Lower leg skin (tissue), 4 donors: ENCODE measurements around the gene PDLIM5. TPM values are rescaled to one million over a fixed set of nuclear protein-coding genes. Genes with fewer than 3 reads are reported as not detected.

Experiments used
- DNase-seq, 2 donors: peaks; one replicate each; pipeline ENCODE4 v3.0.0-alpha.2; 2019; ENCODE audit warnings: low spot score in 2 of 2
- H3K4me3 ChIP-seq: fragments of 200-600 bp; sonication (generic); 2 replicates; pipeline ENCODE4 v1.5.1; 2017; ENCODE audit warnings: mild to moderate bottlenecking, low read depth; ENCODE audit not compliant: poor library complexity, severe bottlenecking
- CTCF ChIP-seq, 3 donors: fragments of 450-650 bp; IDR thresholded peaks; one replicate each; pipeline ENCODE4 v1.5.1; 2016; ENCODE audit warnings: antibody characterized with exemption in 3 of 3, mild to moderate bottlenecking in 3 of 3, moderate library complexity in 2 of 3
- POLR2A ChIP-seq, 2 donors: fragments of 450-650 bp; IDR thresholded peaks; one replicate each; pipeline ENCODE4 v1.6.1; 2016 to 2017; ENCODE audit warnings: antibody characterized with exemption in 2 of 2, mild to moderate bottlenecking in 1 of 2, moderate library complexity in 1 of 2
- WGBS, 2 donors: methylation state at CpG; one replicate each; pipeline ENCODE4 v1.1.5; 2018; 5-methylcytosine and 5-hydroxymethylcytosine counted together
- intact Hi-C: fragments of 100-400 bp; cut with DNase I; formaldehyde crosslinking; loops from one replicate; pipeline ENCODE4 v1.15.0; 2023; ENCODE audit warnings: low total_unique reads
- total RNA-seq, 4 donors: library from RNA; depleted of rRNA; stranded (reverse); fragments of >200 nt; gene quantifications; one replicate each; pipeline ENCODE4 v1.1.0, GENCODE V29; 2016

PDLIM5 gene
- total RNA-seq, 4 donors from 2014 or later: 65.8 to 81.4 (median 72.0) TPM

GRCh38 chr4:94412019-94412657 lies 39.6 kb upstream of the PDLIM5 start:
- WGBS, 2 donors: 47 to 49% methylated on average over 3 of the region's 3 CpGs
- TF ChIP-seq POLR2A (IDR thresholded peaks at IDR 0.05) (no peak), CTCF (IDR thresholded peaks at IDR 0.05) (no peak)
- intact Hi-C loops: no loop called here
- no peak overlapping the region for H3K4me3 ChIP-seq
- DNase-seq: no peak

GRCh38 chr4:94412658-94413038 lies 39.1 kb upstream of the PDLIM5 start:
- no peak for DNase-seq
- TF ChIP-seq CTCF (IDR thresholded peaks at IDR 0.05): no peak
- no peak for TF ChIP-seq POLR2A (IDR thresholded peaks at IDR 0.05)
- H3K4me3 ChIP-seq: no peak overlapping the region
- intact Hi-C loops: no loop called here
- whole genome bisulfite sequencing, 2 donors: 18 to 20% methylated on average over 6 of the region's 6 CpGs

- no peak overlapping the region for H3K4me3 ChIP-seq
- intact Hi-C loops: no loop called here
- no peak for DNase-seq
- 60 to 74% methylated on average over 2 of the region's 2 CpGs for WGBS, 2 donors
- no peak for TF ChIP-seq CTCF (IDR thresholded peaks at IDR 0.05)
- TF ChIP-seq POLR2A (IDR thresholded peaks at IDR 0.05): no peak
Observed at GRCh38 chr4:94413085-94413840, 38.5 kb upstream of the PDLIM5 start.

GRCh38 chr4:94414907-94415306 lies 36.8 kb upstream of the PDLIM5 start:
- intact Hi-C loops: no loop called here
- WGBS, 2 donors: 96 to 100% methylated on average over 1 of the region's 1 CpG
- no peak for DNase-seq
- no peak for TF ChIP-seq POLR2A (IDR thresholded peaks at IDR 0.05)
- TF ChIP-seq CTCF (IDR thresholded peaks at IDR 0.05): no peak
- H3K4me3 ChIP-seq: no peak overlapping the region

- H3K4me3 ChIP-seq: no peak overlapping the region
- WGBS, 2 donors: 84 to 86% methylated on average over 3 of the region's 3 CpGs
- intact Hi-C loops: no loop called here
- no peak for DNase-seq
- TF ChIP-seq CTCF (IDR thresholded peaks at IDR 0.05): no peak
- no peak for TF ChIP-seq POLR2A (IDR thresholded peaks at IDR 0.05)
Observed at GRCh38 chr4:94415448-94415847, 36.3 kb upstream of the PDLIM5 start.
